Neural progenitor cell (in vitro differentiated cells): Measurements from ENCODE around the gene UBE2Q2.

Source experiments
- CTCF ChIP-seq: fragments of 200-600 bp; sonication (generic); IDR thresholded peaks from 2 replicates; pipeline ENCODE4 v1.5.1; 2017; ENCODE audit warnings: antibody characterized with exemption, mild to moderate bottlenecking
- EZH2 ChIP-seq: fragments of 200-600 bp; sonication (generic); IDR thresholded peaks from 2 replicates; pipeline ENCODE4 v1.6.1; 2017; ENCODE audit warnings: antibody characterized with exemption, mild to moderate bottlenecking, moderate library complexity
- EZH2phosphoT487 ChIP-seq: fragments of 200-600 bp; sonication (generic); IDR thresholded peaks from 2 replicates; pipeline ENCODE4 v1.6.1; 2017; ENCODE audit warnings: antibody characterized with exemption

- TF ChIP-seq EZH2 (no peak), CTCF (no peak), EZH2phosphoT487 (no peak)
These were observed 6.3 kb upstream of the UBE2Q2 start for GRCh38 chr15:75836959-75837334.
